SK-N-SH treated with all-trans-retinoic acid at 6 μM for 48 hours (cell line): Measurements from ENCODE around the gene PTPRN2.

ENCODE experiments used
- ATAC-seq: fragments of 200-7000 bp; cut with Tn5 transposase; 3 replicates; pipeline ENCODE4 v1.9.1; 2020; ENCODE audit warnings: mild to moderate bottlenecking, moderate library complexity
- ARNTL ChIP-seq: fragments of 450-650 bp; formaldehyde crosslinking; IDR thresholded peaks from 2 replicates; pipeline ENCODE4 v1.5.0; 2020; ENCODE audit warnings: low read depth, mild to moderate bottlenecking, moderate library complexity, borderline replicate concordance
- BACH2 ChIP-seq: fragments of 250-450 bp; sonication (Bioruptor Pico); IDR thresholded peaks from 2 replicates; pipeline ENCODE4 v1.9.0; 2021; ENCODE audit warnings: mild to moderate bottlenecking, borderline replicate concordance
- CSDC2 ChIP-seq: fragments of 250-450 bp; sonication (Bioruptor Pico); IDR thresholded peaks from 2 replicates; pipeline ENCODE4 v1.5.0; 2020; ENCODE audit warnings: mild to moderate bottlenecking, moderate library complexity
- GLIS3 ChIP-seq: fragments of 250-450 bp; sonication (Bioruptor Pico); IDR thresholded peaks from 2 replicates; pipeline ENCODE4 v1.5.0; 2020; ENCODE audit warnings: mild to moderate bottlenecking, moderate library complexity
- ISL1 ChIP-seq: fragments of 250-450 bp; sonication (Bioruptor Pico); IDR thresholded peaks from 2 replicates; pipeline ENCODE4 v2.1.2; 2022; ENCODE audit warnings: mild to moderate bottlenecking, moderate library complexity
- OSR1 ChIP-seq: fragments of 250-450 bp; sonication (Bioruptor Pico); IDR thresholded peaks from 2 replicates; pipeline ENCODE4 v1.8.0; 2022; ENCODE audit warnings: moderate library complexity, mild to moderate bottlenecking, inconsistent platforms
- PPARA ChIP-seq: fragments of 250-450 bp; sonication (Bioruptor Pico); IDR thresholded peaks from 2 replicates; pipeline ENCODE4 v1.5.0; 2020; ENCODE audit warnings: mild to moderate bottlenecking, borderline replicate concordance
- RARB ChIP-seq: fragments of 250-450 bp; sonication (Bioruptor Pico); IDR thresholded peaks from 2 replicates; pipeline ENCODE4 v1.8.0; 2021; ENCODE audit warnings: mild to moderate bottlenecking, moderate library complexity
- SNAI2 ChIP-seq: fragments of 250-450 bp; sonication (Bioruptor Pico); IDR thresholded peaks from 2 replicates; pipeline ENCODE4 v1.5.0; 2020; ENCODE audit warnings: mild to moderate bottlenecking, moderate library complexity
- TCF4 ChIP-seq: fragments of 250-450 bp; sonication (Bioruptor Pico); IDR thresholded peaks from 2 replicates; pipeline ENCODE4 v1.8.0; 2021; ENCODE audit warnings: mild to moderate bottlenecking, moderate library complexity, borderline replicate concordance
- TOX ChIP-seq: fragments of 250-450 bp; sonication (Bioruptor Pico); IDR thresholded peaks from 2 replicates; pipeline ENCODE4 v1.8.0; 2021; ENCODE audit warnings: mild to moderate bottlenecking, moderate library complexity, borderline replicate concordance
- ZC3H10 ChIP-seq: fragments of 250-450 bp; sonication (Bioruptor Pico); IDR thresholded peaks from 2 replicates; pipeline ENCODE4 v1.5.1; 2021; ENCODE audit warnings: mild to moderate bottlenecking, moderate library complexity
- ZFP3 ChIP-seq: fragments of 250-450 bp; sonication (Bioruptor Pico); IDR thresholded peaks from 2 replicates; pipeline ENCODE4 v1.5.0; 2020; ENCODE audit warnings: mild to moderate bottlenecking, moderate library complexity
- ZFP30 ChIP-seq: fragments of 450-650 bp; formaldehyde crosslinking; IDR thresholded peaks from 2 replicates; pipeline ENCODE4 v1.5.0; 2022; ENCODE audit warnings: mild to moderate bottlenecking, moderate library complexity
- ZNF565 ChIP-seq: fragments of 450-650 bp; formaldehyde crosslinking; conservative IDR thresholded peaks from 2 replicates; pipeline ENCODE4 v1.5.0; 2020; ENCODE audit warnings: low read depth, mild to moderate bottlenecking, moderate library complexity
- ZNF70 ChIP-seq: fragments of 450-650 bp; formaldehyde crosslinking; IDR thresholded peaks from 2 replicates; pipeline ENCODE4 v1.5.0; 2020; ENCODE audit warnings: mild to moderate bottlenecking, moderate library complexity
- ZNF8 ChIP-seq: fragments of 450-650 bp; formaldehyde crosslinking; IDR thresholded peaks from 2 replicates; pipeline ENCODE4 v1.5.0; 2020; ENCODE audit warnings: mild to moderate bottlenecking, moderate library complexity
- TF ChIP-seq, protein P1 (sequence below): fragments of 250-450 bp; sonication (Bioruptor Pico); IDR thresholded peaks from 2 replicates; pipeline ENCODE4 v1.5.1; 2021; ENCODE audit warnings: mild to moderate bottlenecking, moderate library complexity
- TF ChIP-seq, protein P2 (sequence below): fragments of 250-450 bp; sonication (Bioruptor Pico); IDR thresholded peaks from 2 replicates; pipeline ENCODE4 v1.5.1; 2020; ENCODE audit warnings: low read depth, mild to moderate bottlenecking, moderate library complexity
- TF ChIP-seq, protein P3 (sequence below): fragments of 250-450 bp; sonication (Bioruptor Pico); IDR thresholded peaks from 2 replicates; pipeline ENCODE4 v1.8.0; 2021; ENCODE audit warnings: low read depth, mild to moderate bottlenecking, moderate library complexity, borderline replicate concordance

PTPRN2 gene

DNA sequence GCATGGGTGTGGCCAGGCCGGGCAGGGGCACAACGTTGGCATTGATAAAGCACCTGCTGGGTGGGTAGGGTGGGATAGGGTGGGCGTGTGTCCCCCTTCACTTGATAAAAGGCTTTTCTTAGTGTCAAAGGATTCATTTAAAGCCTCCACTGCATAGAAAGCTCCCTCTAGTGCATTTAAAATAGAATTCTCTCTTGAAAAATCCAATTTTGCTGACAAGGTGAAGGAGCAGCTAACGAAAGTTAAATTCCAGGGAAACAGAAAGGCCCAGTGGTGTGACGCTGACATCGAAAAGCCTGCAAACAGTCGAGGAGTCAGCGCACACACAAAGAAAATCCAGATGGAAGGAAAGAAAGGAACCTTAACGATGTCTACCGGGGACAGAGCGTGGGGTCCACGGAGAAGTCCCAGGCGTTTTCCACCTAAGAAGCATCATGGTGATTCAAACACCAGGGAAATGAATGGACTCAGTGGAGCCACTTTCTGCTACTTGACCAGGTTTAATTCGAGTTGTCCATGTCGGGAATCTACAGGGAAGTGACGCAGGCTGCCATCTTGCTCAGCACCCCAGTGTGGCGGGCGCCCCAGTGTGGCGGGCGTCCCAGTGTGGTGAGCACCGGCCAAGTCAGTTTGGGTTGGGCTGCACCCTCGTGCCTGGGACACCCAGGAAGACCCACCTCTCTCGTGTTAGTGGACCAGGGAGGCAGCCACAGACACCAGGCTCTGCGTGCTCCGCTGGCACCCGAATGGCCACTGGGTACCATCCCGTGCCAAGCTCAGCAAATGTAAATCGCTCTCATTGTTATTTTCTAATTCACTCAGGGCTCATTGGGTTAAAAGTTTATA is 1033.0 kb downstream of the PTPRN2 start:
- ATAC-seq, result no peak
- TF ChIP-seq GLIS3 (CRISPR knock-in tag), result no peak
- TF ChIP-seq, protein P1, sequence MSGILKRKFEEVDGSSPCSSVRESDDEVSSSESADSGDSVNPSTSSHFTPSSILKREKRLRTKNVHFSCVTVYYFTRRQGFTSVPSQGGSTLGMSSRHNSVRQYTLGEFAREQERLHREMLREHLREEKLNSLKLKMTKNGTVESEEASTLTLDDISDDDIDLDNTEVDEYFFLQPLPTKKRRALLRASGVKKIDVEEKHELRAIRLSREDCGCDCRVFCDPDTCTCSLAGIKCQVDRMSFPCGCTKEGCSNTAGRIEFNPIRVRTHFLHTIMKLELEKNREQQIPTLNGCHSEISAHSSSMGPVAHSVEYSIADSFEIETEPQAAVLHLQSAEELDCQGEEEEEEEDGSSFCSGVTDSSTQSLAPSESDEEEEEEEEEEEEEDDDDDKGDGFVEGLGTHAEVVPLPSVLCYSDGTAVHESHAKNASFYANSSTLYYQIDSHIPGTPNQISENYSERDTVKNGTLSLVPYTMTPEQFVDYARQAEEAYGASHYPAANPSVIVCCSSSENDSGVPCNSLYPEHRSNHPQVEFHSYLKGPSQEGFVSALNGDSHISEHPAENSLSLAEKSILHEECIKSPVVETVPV, result no peak
- TF ChIP-seq, protein P2, sequence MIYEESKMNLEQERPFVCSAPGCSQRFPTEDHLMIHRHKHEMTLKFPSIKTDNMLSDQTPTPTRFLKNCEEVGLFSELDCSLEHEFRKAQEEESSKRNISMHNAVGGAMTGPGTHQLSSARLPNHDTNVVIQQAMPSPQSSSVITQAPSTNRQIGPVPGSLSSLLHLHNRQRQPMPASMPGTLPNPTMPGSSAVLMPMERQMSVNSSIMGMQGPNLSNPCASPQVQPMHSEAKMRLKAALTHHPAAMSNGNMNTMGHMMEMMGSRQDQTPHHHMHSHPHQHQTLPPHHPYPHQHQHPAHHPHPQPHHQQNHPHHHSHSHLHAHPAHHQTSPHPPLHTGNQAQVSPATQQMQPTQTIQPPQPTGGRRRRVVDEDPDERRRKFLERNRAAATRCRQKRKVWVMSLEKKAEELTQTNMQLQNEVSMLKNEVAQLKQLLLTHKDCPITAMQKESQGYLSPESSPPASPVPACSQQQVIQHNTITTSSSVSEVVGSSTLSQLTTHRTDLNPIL (CRISPR knock-in tag), result no peak
- no peak for TF ChIP-seq ISL1

DNA sequence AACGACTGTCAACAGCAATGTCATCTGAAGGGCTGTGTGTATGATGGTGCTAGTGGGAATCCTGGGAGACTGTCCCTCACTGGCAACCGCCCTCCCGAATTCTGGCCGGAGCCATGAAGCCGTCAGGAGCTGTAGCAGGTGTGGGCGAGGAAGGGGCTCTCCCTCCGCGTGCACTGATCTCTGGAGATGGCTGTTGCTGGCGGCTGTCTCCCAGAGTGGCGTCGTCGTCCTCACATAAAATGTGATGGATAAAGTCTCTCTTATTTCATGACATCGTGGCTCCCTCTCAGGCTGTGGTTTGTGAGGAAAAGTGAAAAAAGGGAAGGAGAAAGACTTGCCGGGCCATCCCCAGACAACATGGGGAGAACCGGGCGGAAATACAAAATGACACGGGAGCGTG is 1034.4 kb downstream of the PTPRN2 start:
- ATAC-seq, result no peak
- TF ChIP-seq, protein P1, result no peak
- TF ChIP-seq TCF4 (CRISPR knock-in tag), result no peak
- no peak for TF ChIP-seq ZNF8
- TF ChIP-seq, protein P2 (CRISPR knock-in tag), result no peak
- TF ChIP-seq ARNTL (CRISPR knock-in tag), result no peak
- TF ChIP-seq TOX (CRISPR knock-in tag), result no peak
- TF ChIP-seq, protein P3, sequence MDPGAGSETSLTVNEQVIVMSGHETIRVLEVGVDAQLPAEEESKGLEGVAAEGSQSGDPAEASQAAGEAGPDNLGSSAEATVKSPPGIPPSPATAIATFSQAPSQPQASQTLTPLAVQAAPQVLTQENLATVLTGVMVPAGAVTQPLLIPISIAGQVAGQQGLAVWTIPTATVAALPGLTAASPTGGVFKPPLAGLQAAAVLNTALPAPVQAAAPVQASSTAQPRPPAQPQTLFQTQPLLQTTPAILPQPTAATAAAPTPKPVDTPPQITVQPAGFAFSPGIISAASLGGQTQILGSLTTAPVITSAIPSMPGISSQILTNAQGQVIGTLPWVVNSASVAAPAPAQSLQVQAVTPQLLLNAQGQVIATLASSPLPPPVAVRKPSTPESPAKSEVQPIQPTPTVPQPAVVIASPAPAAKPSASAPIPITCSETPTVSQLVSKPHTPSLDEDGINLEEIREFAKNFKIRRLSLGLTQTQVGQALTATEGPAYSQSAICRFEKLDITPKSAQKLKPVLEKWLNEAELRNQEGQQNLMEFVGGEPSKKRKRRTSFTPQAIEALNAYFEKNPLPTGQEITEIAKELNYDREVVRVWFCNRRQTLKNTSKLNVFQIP (CRISPR knock-in tag), result no peak
- TF ChIP-seq ZNF70 (CRISPR knock-in tag), result no peak
- no peak for TF ChIP-seq ZFP3 (CRISPR knock-in tag)
- no peak for TF ChIP-seq ZNF565 (CRISPR knock-in tag)
- TF ChIP-seq ISL1, result no peak
- no peak for TF ChIP-seq BACH2
- no peak for TF ChIP-seq GLIS3 (CRISPR knock-in tag)
- no peak for TF ChIP-seq PPARA
- TF ChIP-seq ZFP30 (CRISPR knock-in tag), result no peak
- TF ChIP-seq, all 23 proteins: peak for 0

DNA sequence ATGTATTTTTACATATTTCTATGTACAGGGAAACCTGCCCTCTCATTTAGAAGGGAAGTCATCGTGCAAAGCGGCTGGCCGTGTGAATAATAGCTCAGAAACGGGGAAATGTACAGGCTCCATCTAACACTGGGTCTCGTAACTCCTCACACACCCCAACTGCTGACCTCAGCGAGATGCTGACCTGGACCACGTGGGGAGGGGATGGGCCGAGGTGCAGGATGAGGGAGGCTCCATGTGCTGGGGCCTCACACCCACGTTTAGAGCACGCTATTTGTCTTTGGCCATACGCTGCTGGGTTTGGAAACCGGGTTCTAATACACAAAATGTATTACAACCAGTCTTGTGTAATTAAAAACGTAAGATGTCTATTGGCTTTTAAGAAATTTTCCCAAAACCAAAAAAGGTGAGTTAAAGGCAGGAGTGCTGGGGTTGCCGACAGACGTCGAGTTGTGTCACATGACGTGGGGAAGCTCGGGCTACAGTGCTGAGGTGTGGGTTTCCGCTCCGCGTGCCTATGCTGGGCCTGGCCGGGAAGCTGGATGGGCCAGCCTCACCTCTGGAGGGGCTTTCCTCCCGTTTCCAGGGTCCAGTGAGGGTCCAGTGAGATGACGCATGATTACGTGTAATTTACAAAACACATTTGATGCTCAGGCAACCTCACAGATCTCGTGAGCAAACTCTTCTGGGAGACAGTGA is 1035.2 kb downstream of the PTPRN2 start:
- ATAC-seq, result no peak
- TF ChIP-seq ZFP30 (CRISPR knock-in tag), result no peak
- TF ChIP-seq ISL1, result no peak

DNA sequence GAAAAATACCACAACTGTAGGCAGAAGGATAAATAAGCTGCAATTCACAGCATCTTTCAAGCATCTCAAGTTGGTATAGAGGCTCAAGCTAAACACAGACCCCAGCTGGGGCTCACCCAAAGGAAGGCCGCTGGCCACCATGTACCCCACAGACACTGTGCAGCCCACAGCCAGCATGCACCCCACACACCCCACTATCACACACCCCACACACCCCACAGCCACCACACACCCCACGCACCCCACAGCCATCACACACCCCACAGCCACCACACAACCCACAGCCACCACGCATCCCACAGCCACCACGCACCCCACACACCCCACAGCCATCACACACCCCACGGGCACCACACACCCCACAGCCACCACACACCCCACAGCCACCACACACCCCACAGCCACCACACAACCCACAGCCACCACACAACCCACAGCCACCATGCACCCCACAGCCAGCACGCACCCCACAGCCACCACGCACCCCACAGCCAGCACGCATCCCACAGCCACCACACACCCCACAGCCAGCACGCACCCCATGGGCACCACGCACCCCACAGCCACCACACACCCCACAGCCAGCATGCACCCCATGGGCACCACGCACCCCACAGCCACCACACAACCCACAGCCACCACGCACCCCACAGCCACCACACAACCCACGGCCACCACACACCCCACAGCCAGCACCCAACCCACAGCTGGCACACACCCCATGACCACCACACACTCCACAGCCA is 1036.1 kb downstream of the PTPRN2 start:
- no peak for TF ChIP-seq ZNF565 (CRISPR knock-in tag)
- no peak for TF ChIP-seq ZNF70 (CRISPR knock-in tag)
- TF ChIP-seq TCF4 (CRISPR knock-in tag), result no peak
- TF ChIP-seq ISL1, result no peak
- no peak for TF ChIP-seq ZFP3 (CRISPR knock-in tag)
- TF ChIP-seq SNAI2 (CRISPR knock-in tag), result no peak
- no peak for TF ChIP-seq ZC3H10 (CRISPR knock-in tag)
- TF ChIP-seq, protein P3 (CRISPR knock-in tag), result no peak
- no peak for TF ChIP-seq PPARA
- no peak for TF ChIP-seq OSR1 (CRISPR knock-in tag)
- no peak for TF ChIP-seq RARB (CRISPR knock-in tag)
- TF ChIP-seq CSDC2 (CRISPR knock-in tag), result no peak
- TF ChIP-seq, all 23 proteins: peak for 0
- no peak for ATAC-seq
